RCC 7860 (cell line): ENCODE results near the gene PLEKHN1.
A peak's percentile ranks its signal among the peaks of the same experiment; 100 is the strongest.
"Not testable (repeated sequence)": the region's sequence is repeated elsewhere in the genome, so short reads cannot be mapped to it uniquely, and the experiment has no call there.

Experiments used
- DNase-seq: peaks from one replicate; pipeline ENCODE4 v3.0.0-alpha.2; 2015; ENCODE audit warnings: low spot score
- FAIRE-seq: peaks from 2 replicates; lab custom pipeline; 2012; peaks lifted over from hg19 to GRCh38; lab: Jason Lieb, UNC

Gene PLEKHN1

GRCh38 chr1:973459-974292, 7.4 kb downstream of the PLEKHN1 start:
- DNase-seq (no peak), FAIRE-seq (no peak)

GRCh38 chr1:974293-974640, 8.0 kb downstream of the PLEKHN1 start:
- DNase-seq (no peak), FAIRE-seq (no peak)

- FAIRE-seq, result no peak
- DNase-seq, result no peak
These were observed 8.5 kb downstream of the PLEKHN1 start for GRCh38 chr1:974687-975328.

GRCh38 chr1:975365-975764, 9.1 kb downstream of the PLEKHN1 start:
- DNase-seq (no peak), FAIRE-seq (no peak)

GRCh38 chr1:975896-976683, 9.8 kb downstream of the PLEKHN1 start:
- DNase-seq, result peak; percentile 66
- FAIRE-seq, result no peak

GRCh38 chr1:976791-977190, 10.5 kb downstream of the PLEKHN1 start:
- FAIRE-seq, DNase-seq: not testable (repeated sequence)

GRCh38 chr1:978069-978834, 12.0 kb downstream of the PLEKHN1 start:
- FAIRE-seq (no peak), DNase-seq (no peak)

- FAIRE-seq, result no peak
- no peak for DNase-seq
These were observed 12.8 kb downstream of the PLEKHN1 start for GRCh38 chr1:978835-979743.

GRCh38 chr1:979744-980072, 13.4 kb downstream of the PLEKHN1 start:
- FAIRE-seq, result no peak

GRCh38 chr1:980137-980571, 13.9 kb downstream of the PLEKHN1 start:
- DNase-seq (no peak), FAIRE-seq (no peak)

More at GRCh38 chr1:979744-980072, 13.4 kb downstream of the PLEKHN1 start:
- no peak for DNase-seq

GRCh38 chr1:980602-981395, 14.5 kb downstream of the PLEKHN1 start:
- FAIRE-seq (no peak), DNase-seq (no peak)

- DNase-seq (no peak), FAIRE-seq (no peak)
These were observed 15.2 kb downstream of the PLEKHN1 start for GRCh38 chr1:981491-981954.

- FAIRE-seq (no peak), DNase-seq (no peak)
These were observed 15.8 kb downstream of the PLEKHN1 start, which contains the start of gene PERM1 for GRCh38 chr1:981955-982558. PERM1 (minus strand) TSS chr1:982093; CDS start chr1:981029, 1,064 bp downstream.

- no peak for DNase-seq
- no peak for FAIRE-seq
These were observed 16.6 kb downstream of the PLEKHN1 start for GRCh38 chr1:982765-983436.

GRCh38 chr1:983798-984475, 17.7 kb downstream of the PLEKHN1 start:
- DNase-seq, result peak; percentile 5
- no peak for FAIRE-seq

- FAIRE-seq (no peak), DNase-seq (no peak)
These were observed 18.2 kb downstream of the PLEKHN1 start for GRCh38 chr1:984476-984814.

GRCh38 chr1:985126-985525, 18.8 kb downstream of the PLEKHN1 start:
- FAIRE-seq (no peak), DNase-seq (no peak)
